Measurements from ENCODE around the gene COX7A2.

Gene COX7A2

GRCh38 chr6:75290136-75290945, 46.7 kb upstream of the COX7A2 start:
- H3K27ac ChIP-seq, result no peak overlapping the region
- H3K27me3 ChIP-seq (ENCODE audit: insufficient read depth, low read depth), result no peaks in the 10 kb centered on the region
- H3K9ac ChIP-seq, result no peak overlapping the region

GRCh38 chr6:75288023-75288422, 44.4 kb upstream of the COX7A2 start:
- H3K27ac ChIP-seq, result no peak overlapping the region
- no peak overlapping the region for H3K4me2 ChIP-seq
- no peak overlapping the region for H2AFZ ChIP-seq (ENCODE audit: low read depth)

More at GRCh38 chr6:75290136-75290945, 46.7 kb upstream of the COX7A2 start:
- Histone ChIP-seq H2AFZ (ENCODE audit: low read depth) (no peak overlapping the region), H3K79me2 (ENCODE audit: insufficient read depth, low read depth) (no peaks in the 10 kb centered on the region; the same call in 1 of the 2 replicates), H3K4me3 (IDR thresholded peaks at IDR 0.05; ENCODE audit: insufficient read depth, low read depth, low read length) (no peak overlapping the region), H4K20me1 (ENCODE audit: insufficient read depth) (no peaks in the 10 kb centered on the region), H3K4me2 (no peak overlapping the region), H3K4me1 (ENCODE audit: low read depth, poor library complexity, severe bottlenecking) (peaks cover 11% of the 10 kb centered on the region), H3K36me3 (ENCODE audit: insufficient read depth) (no peaks in the 10 kb centered on the region)
- TF ChIP-seq CTCF (conservative IDR thresholded peaks at IDR 0.05; ENCODE audit: low read depth, low read length), result no peak

GRCh38 chr6:75287424-75287823, 43.8 kb upstream of the COX7A2 start:
- Histone ChIP-seq H3K4me1 (ENCODE audit: low read depth, poor library complexity, severe bottlenecking) (peaks cover 16% of the 10 kb centered on the region), H2AFZ (ENCODE audit: low read depth) (no peak overlapping the region), H3K27me3 (ENCODE audit: insufficient read depth, low read depth) (no peaks in the 10 kb centered on the region), H3K9ac (no peak overlapping the region), H3K36me3 (ENCODE audit: insufficient read depth) (no peaks in the 10 kb centered on the region), H3K79me2 (ENCODE audit: insufficient read depth, low read depth) (peaks cover 21% of the 10 kb centered on the region; the same call in 1 of the 2 replicates), H3K4me3 (IDR thresholded peaks at IDR 0.05; ENCODE audit: insufficient read depth, low read depth, low read length) (no peak overlapping the region), H3K4me2 (no peak overlapping the region), H4K20me1 (ENCODE audit: insufficient read depth) (no peaks in the 10 kb centered on the region), H3K27ac (no peak overlapping the region)
- TF ChIP-seq CTCF (conservative IDR thresholded peaks at IDR 0.05; ENCODE audit: low read depth, low read length), result no peak

More at GRCh38 chr6:75288023-75288422, 44.4 kb upstream of the COX7A2 start:
- Histone ChIP-seq H3K9ac (no peak overlapping the region), H3K27me3 (ENCODE audit: insufficient read depth, low read depth) (no peaks in the 10 kb centered on the region), H3K36me3 (ENCODE audit: insufficient read depth) (no peaks in the 10 kb centered on the region), H3K79me2 (ENCODE audit: insufficient read depth, low read depth) (peaks cover 15% of the 10 kb centered on the region; the same call in 1 of the 2 replicates), H4K20me1 (ENCODE audit: insufficient read depth) (no peaks in the 10 kb centered on the region), H3K4me1 (ENCODE audit: low read depth, poor library complexity, severe bottlenecking) (peaks cover 11% of the 10 kb centered on the region), H3K4me3 (IDR thresholded peaks at IDR 0.05; ENCODE audit: insufficient read depth, low read depth, low read length) (no peak overlapping the region)
- no peak for TF ChIP-seq CTCF (conservative IDR thresholded peaks at IDR 0.05; ENCODE audit: low read depth, low read length)

- Histone ChIP-seq H3K9ac (no peak overlapping the region), H3K27me3 (ENCODE audit: insufficient read depth, low read depth) (no peaks in the 10 kb centered on the region), H4K20me1 (ENCODE audit: insufficient read depth) (no peaks in the 10 kb centered on the region), H3K4me2 (no peak overlapping the region), H3K79me2 (ENCODE audit: insufficient read depth, low read depth) (peaks cover 23% of the 10 kb centered on the region; the same call in 1 of the 2 replicates), H3K36me3 (ENCODE audit: insufficient read depth) (no peaks in the 10 kb centered on the region), H2AFZ (ENCODE audit: low read depth) (no peak overlapping the region), H3K4me3 (IDR thresholded peaks at IDR 0.05; ENCODE audit: insufficient read depth, low read depth, low read length) (no peak overlapping the region), H3K4me1 (ENCODE audit: low read depth, poor library complexity, severe bottlenecking) (peaks cover 21% of the 10 kb centered on the region), H3K27ac (no peak overlapping the region)
- no peak for TF ChIP-seq CTCF (conservative IDR thresholded peaks at IDR 0.05; ENCODE audit: low read depth, low read length)
Measured at GRCh38 chr6:75286955-75287354, 43.4 kb upstream of the COX7A2 start.

Measured in KMS-11 (cell line).